Measurements from ENCODE around the gene DLEC1.

DNA sequence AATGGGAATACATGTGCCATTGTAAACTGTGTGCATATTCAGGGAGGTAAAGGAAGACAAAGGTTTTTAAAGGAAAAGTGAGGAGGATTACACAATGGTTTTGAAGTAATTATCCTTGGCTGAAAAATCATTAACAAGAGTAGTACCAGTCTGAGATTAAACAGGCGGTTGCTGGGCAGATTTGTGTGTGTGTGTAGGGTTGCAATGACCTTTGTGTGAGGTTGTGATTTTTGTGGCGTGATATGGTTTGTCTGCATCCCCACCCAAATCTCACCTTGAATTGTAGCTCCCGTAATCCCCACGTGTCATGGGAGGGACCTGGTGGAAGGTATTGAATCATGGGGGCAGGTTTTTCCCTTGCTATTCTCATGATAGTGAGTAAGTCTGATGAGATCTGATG is 7.0 kb downstream of the DLEC1 start:
- TF ChIP-seq TAF1 (IDR thresholded peaks at IDR 0.05; ENCODE audit: borderline replicate concordance, low read depth, low read length) (no peak), POLR2AphosphoS5 (IDR thresholded peaks at IDR 0.05; ENCODE audit: low read depth, low read length) (no peak), POLR2A (IDR thresholded peaks at IDR 0.05; ENCODE audit: low read depth, low read length) (no peak)

All from GM12892 (cell line).